Left ventricle myocardium inferior (tissue), 1 donor: ENCODE results near the gene EPHA4. TPM values are rescaled to one million over a fixed set of nuclear protein-coding genes. Genes with fewer than 3 reads are reported as not detected.

Experiments
- DNase-seq: peaks from one replicate; pipeline ENCODE4 v3.0.0-alpha.2; 2020
- H3K27ac ChIP-seq: fragments of 200-600 bp; replicated peaks from 2 replicates; pipeline ENCODE4 v1.8.0; 2021
- H3K27me3 ChIP-seq: fragments of 200-600 bp; 2 replicates; pipeline ENCODE4 v1.8.0; 2021; ENCODE audit warnings: low read depth
- H3K36me3 ChIP-seq: fragments of 200-600 bp; 2 replicates; pipeline ENCODE4 v1.8.0; 2021
- H3K4me1 ChIP-seq: fragments of 200-600 bp; 2 replicates; pipeline ENCODE4 v1.8.0; 2021
- H3K4me3 ChIP-seq: fragments of 200-600 bp; 2 replicates; pipeline ENCODE4 v1.8.0; 2021; ENCODE audit warnings: mild to moderate bottlenecking, moderate library complexity
- H3K9me3 ChIP-seq: fragments of 200-600 bp; replicated peaks from 2 replicates; pipeline ENCODE4 v1.8.0; 2021
- intact Hi-C: fragments of 100-400 bp; cut with micrococcal nuclease; formaldehyde crosslinking; loops from one replicate; pipeline ENCODE4 v1.11.0; 2022
- total RNA-seq: library from RNA; stranded (reverse); fragmentation: NEBNext Ultra II Directional; extraction: Animal tissue kit (Norgen Biotek cat#: 25700); gene quantifications from one replicate; pipeline ENCODE4 v1.2.1, GENCODE V29; 2021
- TF ChIP-seq, protein P1 (sequence below): fragments of 200-600 bp; IDR thresholded peaks from 2 replicates; pipeline ENCODE4 v1.8.0; 2021; ENCODE audit warnings: antibody characterized with exemption, mild to moderate bottlenecking, borderline replicate concordance
- donor health status: DM: no; HTN: yes; CAD: no; lungs with severe emphysema.

Gene EPHA4
- total RNA-seq, 1 donor from 2014 or later = 40.6 TPM

DNA sequence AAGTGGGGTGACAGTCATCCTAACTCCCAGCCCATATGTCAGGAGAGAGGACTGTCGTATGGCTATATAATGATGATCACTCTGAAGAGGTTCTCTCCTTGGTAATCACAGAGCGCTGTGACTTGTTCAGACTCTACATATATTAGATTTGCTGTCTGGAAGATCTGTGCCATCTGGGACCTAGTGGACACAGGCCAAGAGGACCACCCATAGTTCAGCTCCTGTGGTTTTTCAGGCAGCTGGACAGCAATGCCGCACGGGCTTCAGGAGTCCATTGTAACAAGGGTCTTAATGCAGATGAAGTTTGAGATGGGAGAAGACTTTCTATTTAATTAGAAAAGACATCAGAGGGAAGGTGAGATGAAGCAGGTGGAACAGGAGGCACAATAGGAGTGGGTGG lies 40.1 kb upstream of the EPHA4 start:
- Histone ChIP-seq H3K9me3 (no peaks in the 10 kb centered on the region), H3K36me3 (no peaks in the 10 kb centered on the region), H3K4me3 (no peak overlapping the region), H3K27ac (no peak overlapping the region), H3K4me1 (no peaks in the 10 kb centered on the region), H3K27me3 (peaks cover 13% of the 10 kb centered on the region)
- DNase-seq = no peak
- TF ChIP-seq, protein P1, sequence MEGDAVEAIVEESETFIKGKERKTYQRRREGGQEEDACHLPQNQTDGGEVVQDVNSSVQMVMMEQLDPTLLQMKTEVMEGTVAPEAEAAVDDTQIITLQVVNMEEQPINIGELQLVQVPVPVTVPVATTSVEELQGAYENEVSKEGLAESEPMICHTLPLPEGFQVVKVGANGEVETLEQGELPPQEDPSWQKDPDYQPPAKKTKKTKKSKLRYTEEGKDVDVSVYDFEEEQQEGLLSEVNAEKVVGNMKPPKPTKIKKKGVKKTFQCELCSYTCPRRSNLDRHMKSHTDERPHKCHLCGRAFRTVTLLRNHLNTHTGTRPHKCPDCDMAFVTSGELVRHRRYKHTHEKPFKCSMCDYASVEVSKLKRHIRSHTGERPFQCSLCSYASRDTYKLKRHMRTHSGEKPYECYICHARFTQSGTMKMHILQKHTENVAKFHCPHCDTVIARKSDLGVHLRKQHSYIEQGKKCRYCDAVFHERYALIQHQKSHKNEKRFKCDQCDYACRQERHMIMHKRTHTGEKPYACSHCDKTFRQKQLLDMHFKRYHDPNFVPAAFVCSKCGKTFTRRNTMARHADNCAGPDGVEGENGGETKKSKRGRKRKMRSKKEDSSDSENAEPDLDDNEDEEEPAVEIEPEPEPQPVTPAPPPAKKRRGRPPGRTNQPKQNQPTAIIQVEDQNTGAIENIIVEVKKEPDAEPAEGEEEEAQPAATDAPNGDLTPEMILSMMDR = no peak
- intact Hi-C loops = no loop called here

DNA sequence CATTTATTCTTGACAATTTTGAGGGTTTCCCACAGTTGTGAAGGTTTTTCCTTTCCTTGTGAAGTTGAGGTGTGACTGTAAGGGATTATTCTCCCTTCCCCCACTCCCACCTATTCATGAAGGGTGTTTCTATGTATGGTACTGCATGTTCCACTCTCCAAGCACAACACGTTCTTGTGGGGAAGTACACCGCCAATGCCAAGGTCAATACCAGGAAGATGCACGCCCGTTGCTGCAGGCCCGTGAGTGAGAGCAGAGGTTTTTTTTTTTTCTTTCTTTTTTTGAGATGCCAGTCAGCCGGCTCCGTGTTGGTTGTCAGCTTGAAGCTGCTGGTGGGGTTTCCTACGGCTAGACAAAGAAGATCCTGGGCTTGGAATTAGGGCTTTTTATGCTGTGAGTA lies 38.6 kb upstream of the EPHA4 start:
- Histone ChIP-seq H3K27ac (no peak overlapping the region), H3K4me1 (no peaks in the 10 kb centered on the region), H3K36me3 (no peaks in the 10 kb centered on the region), H3K4me3 (no peak overlapping the region), H3K27me3 (peaks cover 17% of the 10 kb centered on the region), H3K9me3 (no peaks in the 10 kb centered on the region)
- intact Hi-C loops = no loop called here
- TF ChIP-seq, protein P1 = no peak
- DNase-seq = no peak

DNA sequence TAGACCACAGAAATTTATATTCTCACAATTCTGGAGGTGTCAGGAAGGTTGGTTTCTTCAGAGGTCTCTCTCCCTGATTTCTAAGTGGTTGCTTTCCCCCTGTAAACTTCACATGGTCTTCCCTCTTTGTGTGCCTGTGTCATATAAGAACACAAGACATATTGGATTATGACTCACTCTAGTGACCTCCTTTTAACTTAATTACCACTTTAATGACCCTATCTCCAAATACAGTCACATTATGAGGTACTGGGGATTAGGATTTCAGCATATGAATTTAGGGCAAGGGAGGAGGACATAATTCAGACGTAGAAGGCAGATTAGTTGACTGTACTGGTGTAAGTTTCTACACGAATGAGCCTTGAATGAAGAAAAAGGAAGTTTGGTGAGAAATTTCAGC lies 38.2 kb upstream of the EPHA4 start:
- H3K9me3 ChIP-seq = no peaks in the 10 kb centered on the region
- intact Hi-C loops = no loop called here
- H3K36me3 ChIP-seq = no peaks in the 10 kb centered on the region
- H3K27ac ChIP-seq = no peak overlapping the region
- no peaks in the 10 kb centered on the region for H3K4me1 ChIP-seq
- no peak for DNase-seq
- no peak overlapping the region for H3K4me3 ChIP-seq
- TF ChIP-seq, protein P1 = no peak
- H3K27me3 ChIP-seq = peaks cover 18% of the 10 kb centered on the region

DNA sequence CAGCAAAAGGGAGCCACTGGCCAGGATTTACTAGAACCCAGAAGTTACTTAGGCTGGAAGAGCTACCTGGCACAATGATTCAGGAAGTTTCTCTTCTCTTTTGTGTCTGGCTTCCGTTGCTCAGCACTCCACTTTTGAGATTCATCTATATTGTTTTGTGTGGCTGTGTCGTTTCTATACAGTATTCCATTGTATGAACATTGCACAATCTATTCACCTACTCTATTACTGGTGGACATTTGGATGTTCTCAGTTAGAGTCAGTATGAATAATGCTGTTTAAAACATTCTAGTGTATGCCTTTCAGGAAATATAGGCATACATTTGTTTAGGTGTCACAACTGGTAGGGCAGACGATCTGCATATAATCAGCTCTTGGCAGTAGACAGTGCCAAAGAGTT lies 36.3 kb upstream of the EPHA4 start:
- Histone ChIP-seq H3K27ac (no peak overlapping the region), H3K9me3 (no peaks in the 10 kb centered on the region), H3K4me1 (no peaks in the 10 kb centered on the region), H3K36me3 (no peaks in the 10 kb centered on the region), H3K4me3 (no peak overlapping the region), H3K27me3 (peaks cover 33% of the 10 kb centered on the region)
- intact Hi-C loops = no loop called here
- DNase-seq = no peak
- TF ChIP-seq, protein P1 = no peak

DNA sequence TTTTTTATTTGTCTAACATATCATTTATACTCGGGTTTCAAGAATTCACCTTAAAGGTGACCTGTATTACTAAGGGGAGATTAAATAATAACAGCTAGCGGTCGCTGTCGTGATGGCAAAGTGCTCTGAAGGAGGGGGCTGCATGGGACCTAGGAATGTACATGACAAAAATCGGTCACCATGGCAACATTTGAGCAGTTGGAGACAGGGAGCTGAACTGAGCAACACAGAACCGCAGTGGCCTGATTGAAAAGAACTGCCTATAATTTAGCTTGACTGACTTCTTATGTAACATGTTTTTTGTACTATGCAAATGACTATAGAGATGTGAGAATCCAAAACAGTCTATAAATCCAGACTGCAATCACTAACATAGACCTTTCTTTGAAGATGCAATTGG lies 34.3 kb upstream of the EPHA4 start:
- no peaks in the 10 kb centered on the region for H3K4me1 ChIP-seq
- no peak for DNase-seq
- H3K36me3 ChIP-seq = no peaks in the 10 kb centered on the region
- TF ChIP-seq, protein P1 = no peak
- no peak overlapping the region for H3K27ac ChIP-seq
- H3K27me3 ChIP-seq = peaks cover 40% of the 10 kb centered on the region
- intact Hi-C loops = no loop called here
- H3K9me3 ChIP-seq = no peaks in the 10 kb centered on the region
- no peak overlapping the region for H3K4me3 ChIP-seq

DNA sequence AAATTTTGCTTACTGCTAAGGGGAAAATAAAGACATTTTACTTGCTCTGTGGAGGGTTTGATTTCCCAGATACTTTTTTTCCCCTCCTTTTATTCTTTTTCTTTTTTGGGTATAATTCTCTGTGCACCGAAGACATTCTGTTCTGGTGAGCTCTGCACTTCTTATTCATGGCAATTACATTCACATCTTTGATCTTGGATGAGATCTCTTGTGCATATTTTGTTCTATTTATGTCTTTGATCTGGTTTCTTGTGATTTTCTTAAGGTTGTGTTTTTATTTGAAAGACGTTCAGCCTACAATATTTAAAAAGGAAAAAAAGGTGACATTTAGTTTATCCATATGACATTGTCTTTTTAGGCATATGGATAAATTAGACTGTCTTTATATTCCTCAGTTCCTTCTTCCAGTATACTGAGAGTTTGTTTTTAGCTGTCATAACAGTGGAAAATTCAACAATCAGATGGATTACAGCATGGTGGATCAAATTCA lies 33.7 kb upstream of the EPHA4 start:
- Histone ChIP-seq H3K27ac (no peak overlapping the region), H3K4me3 (no peak overlapping the region), H3K4me1 (no peaks in the 10 kb centered on the region), H3K36me3 (no peaks in the 10 kb centered on the region), H3K27me3 (peaks cover 39% of the 10 kb centered on the region), H3K9me3 (no peaks in the 10 kb centered on the region)
- intact Hi-C loops = no loop called here
- DNase-seq = no peak
- TF ChIP-seq, protein P1 = no peak
